Tibial nerve (tissue), 4 donors: Measurements from ENCODE around the gene HOXA11. TPM values are rescaled to one million over a fixed set of nuclear protein-coding genes. Genes with fewer than 3 reads are reported as not detected.

ENCODE experiments used
- DNase-seq, 2 donors: peaks; one replicate each; pipeline ENCODE4 v3.0.0-alpha.2; 2019; ENCODE audit warnings: low spot score in 2 of 2
- H3K27ac ChIP-seq, 4 donors: fragments of 200-600 bp; sonication (generic) in 3 of 4; one replicate each; pipeline ENCODE4 v1.5.1; 2017 to 2019; ENCODE audit warnings: mild to moderate bottlenecking in 1 of 4
- H3K27me3 ChIP-seq, 2 donors: fragments of 200-600 bp; sonication (generic) in 1 of 2; one replicate each; pipeline versions ENCODE4 v1.5.1 to v1.6.0; 2017 to 2019
- H3K36me3 ChIP-seq, 3 donors: fragments of 200-600 bp; sonication (generic); one replicate each; pipeline ENCODE4 v1.5.1; 2018 to 2019
- H3K4me1 ChIP-seq, 4 donors: fragments of 200-600 bp; sonication (generic) in 3 of 4; one replicate each; pipeline ENCODE4 v1.5.1; 2017 to 2019
- H3K4me3 ChIP-seq, 4 donors: fragments of 200-600 bp; sonication (generic) in 3 of 4; one replicate each; pipeline ENCODE4 v1.5.1; 2017 to 2019; ENCODE audit warnings: mild to moderate bottlenecking in 1 of 4, moderate library complexity in 1 of 4
- H3K9me3 ChIP-seq, 4 donors: fragments of 200-600 bp; sonication (generic) in 3 of 4; one replicate each; pipeline ENCODE4 v1.5.1; 2017 to 2019
- CTCF ChIP-seq, 5 experiments: fragments of 200-600 bp in 3 of 5; fragments of 450-650 bp in 2 of 5; sonication (generic) in 3 of 5; IDR thresholded peaks; one replicate each; pipeline ENCODE4 v1.5.1; 2016 to 2019; ENCODE audit warnings: antibody characterized with exemption in 5 of 5, mild to moderate bottlenecking in 3 of 5, moderate library complexity in 2 of 5
- EP300 ChIP-seq, 2 donors: sonication (generic); formaldehyde crosslinking; IDR thresholded peaks; one replicate each; pipeline ENCODE4 v1.6.1; 2017; ENCODE audit warnings: antibody characterized with exemption in 2 of 2, mild to moderate bottlenecking in 1 of 2
- POLR2A ChIP-seq, 2 donors: fragments of 450-650 bp; IDR thresholded peaks; one replicate each; pipeline ENCODE4 v1.6.1; 2017; ENCODE audit warnings: antibody characterized with exemption in 2 of 2, mild to moderate bottlenecking in 2 of 2, moderate library complexity in 2 of 2
- WGBS, 2 donors: methylation state at CpG; one replicate each; pipeline ENCODE4 v1.1.5; 2018; 5-methylcytosine and 5-hydroxymethylcytosine counted together
- total RNA-seq, 4 donors: library from RNA; depleted of rRNA; stranded (reverse); fragments of >200 nt; gene quantifications; one replicate each; pipeline ENCODE4 v1.1.0, GENCODE V29; 2016

The HOXA11 gene
- total RNA-seq, 4 donors from 2014 or later, result 5.0 to 13.2 (median 9.5) TPM

DNA sequence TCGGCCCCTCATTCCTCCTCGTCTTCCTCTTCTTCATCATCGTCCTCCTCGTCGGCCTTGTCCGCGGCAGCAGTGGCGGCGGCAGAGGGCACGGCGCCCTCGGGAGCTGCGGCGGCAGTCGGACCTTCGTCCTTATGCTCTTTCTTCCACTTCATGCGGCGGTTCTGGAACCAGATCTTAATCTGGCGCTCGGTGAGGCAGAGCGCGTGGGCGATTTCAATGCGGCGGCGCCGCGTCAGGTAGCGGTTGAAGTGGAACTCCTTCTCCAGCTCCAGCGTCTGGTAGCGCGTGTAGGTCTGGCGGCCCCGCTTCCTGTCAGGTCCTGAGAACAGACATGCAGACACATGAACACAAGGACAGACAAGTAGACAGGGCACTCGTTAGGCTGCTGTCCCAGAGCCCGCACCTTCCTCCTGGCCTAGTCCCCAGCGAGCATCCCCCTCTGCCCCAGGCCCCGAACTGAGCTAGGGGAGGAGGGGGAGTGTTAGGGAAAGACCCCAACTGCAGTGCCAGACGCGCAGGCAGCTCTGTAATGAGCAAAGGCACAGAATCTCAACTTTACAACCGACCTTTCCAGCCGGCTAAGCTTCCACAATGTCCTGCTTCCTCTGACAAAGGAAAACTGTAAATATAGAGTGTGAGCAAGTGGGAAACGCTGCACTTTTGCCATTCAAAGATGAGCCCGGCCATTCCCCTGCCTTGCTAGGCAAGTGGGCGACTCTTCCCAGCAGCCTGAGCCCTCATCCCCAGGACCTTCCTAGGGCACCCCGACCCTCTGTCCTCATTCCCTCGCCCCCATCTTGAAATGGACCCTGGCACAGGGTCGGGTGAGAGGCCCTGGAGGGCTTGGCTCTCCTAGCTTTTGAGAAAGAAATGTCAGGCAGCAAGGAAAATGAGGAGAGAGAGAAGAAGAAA is 29.9 kb downstream of the HOXA11 start:
- TF ChIP-seq POLR2A (IDR thresholded peaks at IDR 0.05), result no peak
- no peak for TF ChIP-seq EP300 (IDR thresholded peaks at IDR 0.05)
- no peak for TF ChIP-seq CTCF (IDR thresholded peaks at IDR 0.05)
- no peaks in the 10 kb centered on the region for H3K9me3 ChIP-seq
- peak overlapping the region in 3 of 4 donors; percentile 81 to 88 (median 82) for H3K27ac ChIP-seq
- H3K4me1 ChIP-seq, result peaks cover 0 to 65% (median 19%) of the 10 kb centered on the region in 4 donors
- H3K27me3 ChIP-seq, result peaks cover 0 to 97% of the 10 kb centered on the region in 2 donors
- H3K36me3 ChIP-seq, result no peaks in the 10 kb centered on the region
- H3K4me3 ChIP-seq, result peak overlapping the region; percentile 52 to 71 (median 60)
- no peak for DNase-seq
- 29 to 57% methylated on average over 47 to 48 of the region's 48 CpGs for WGBS, 2 donors

DNA sequence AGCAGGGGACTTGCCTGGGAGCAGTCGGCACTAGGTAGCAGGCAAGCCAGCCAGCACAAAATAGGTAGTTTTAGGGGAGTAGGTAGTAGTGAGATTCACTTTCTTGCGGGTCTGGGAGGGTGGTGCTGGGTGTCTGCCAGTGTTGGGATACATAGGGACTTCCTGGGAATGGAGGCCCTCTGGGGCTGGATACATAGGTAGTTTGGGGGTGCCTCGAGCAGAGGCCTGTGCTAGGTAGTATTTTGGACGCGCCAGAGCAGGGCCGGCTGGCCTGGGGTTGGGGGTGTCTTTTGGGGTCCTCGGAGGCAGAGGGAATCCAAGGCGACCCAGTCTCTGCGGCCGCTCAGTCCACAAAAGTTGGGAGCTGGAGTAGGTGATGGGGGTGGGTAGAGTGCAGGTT is 30.7 kb downstream of the HOXA11 start:
- no peaks in the 10 kb centered on the region for H3K9me3 ChIP-seq
- H3K27ac ChIP-seq, result peak overlapping the region in 2 of 4 donors; percentile 19 to 88
- no peak for DNase-seq
- WGBS, 2 donors, result 81 to 91% methylated on average over 10 of the region's 10 CpGs
- no peak for TF ChIP-seq POLR2A (IDR thresholded peaks at IDR 0.05)
- no peak for TF ChIP-seq CTCF (IDR thresholded peaks at IDR 0.05)
- no peak for TF ChIP-seq EP300 (IDR thresholded peaks at IDR 0.05)
- peaks cover 0 to 97% of the 10 kb centered on the region in 2 donors for H3K27me3 ChIP-seq
- no peak overlapping the region for H3K4me3 ChIP-seq
- no peaks in the 10 kb centered on the region for H3K36me3 ChIP-seq
- H3K4me1 ChIP-seq, result peaks cover 0 to 70% (median 18%) of the 10 kb centered on the region in 4 donors

DNA sequence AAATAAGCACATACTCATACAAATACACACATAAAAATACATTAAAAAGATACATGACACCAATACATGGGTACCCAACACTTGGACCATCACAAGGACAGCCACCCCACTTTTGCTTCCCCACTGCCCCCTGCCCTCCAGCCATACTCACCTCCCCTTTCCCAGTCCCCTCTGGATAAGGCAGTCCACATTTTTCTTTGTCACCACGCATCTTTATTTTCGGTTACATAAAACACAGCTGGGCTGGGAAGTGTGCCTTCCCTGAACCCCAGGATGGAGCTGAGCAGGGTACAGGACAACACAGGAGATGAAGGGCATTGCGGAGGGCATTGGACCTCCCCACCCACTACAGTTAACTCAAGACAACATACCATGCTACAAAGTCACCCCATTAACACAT is 31.5 kb downstream of the HOXA11 start:
- Histone ChIP-seq H3K9me3 (no peaks in the 10 kb centered on the region), H3K4me3 (no peak overlapping the region), H3K27me3 (peaks cover 0 to 97% of the 10 kb centered on the region in 2 donors), H3K4me1 (peaks cover 0 to 72% (median 18%) of the 10 kb centered on the region in 4 donors), H3K36me3 (no peaks in the 10 kb centered on the region), H3K27ac (peak overlapping the region in 3 of 4 donors; percentile 87 to 88 (median 88))
- 86 to 87% methylated on average over 3 of the region's 3 CpGs for WGBS, 2 donors
- no peak for DNase-seq
- no peak for TF ChIP-seq EP300 (IDR thresholded peaks at IDR 0.05)
- no peak for TF ChIP-seq CTCF (IDR thresholded peaks at IDR 0.05)
- TF ChIP-seq POLR2A (IDR thresholded peaks at IDR 0.05), result no peak

GRCh38 chr7:27152816-27153442 is 32.1 kb downstream of the HOXA11 start:
- H3K4me1 ChIP-seq, result peaks cover 0 to 77% (median 21%) of the 10 kb centered on the region in 4 donors
- H3K4me3 ChIP-seq, result peak overlapping the region; percentile 38 to 58 (median 42)
- H3K27me3 ChIP-seq, result peaks cover 0 to 97% of the 10 kb centered on the region in 2 donors
- no peaks in the 10 kb centered on the region for H3K36me3 ChIP-seq
- no peak for DNase-seq
- peak overlapping the region; percentile 60 to 88 (median 88) for H3K27ac ChIP-seq
- WGBS, 2 donors, result 38 to 52% methylated on average over 17 to 19 of the region's 22 CpGs
- TF ChIP-seq EP300 (IDR thresholded peaks at IDR 0.05) (no peak), CTCF (IDR thresholded peaks at IDR 0.05) (no peak), POLR2A (IDR thresholded peaks at IDR 0.05) (no peak)
- H3K9me3 ChIP-seq, result no peaks in the 10 kb centered on the region
